KOPT-K1 (cell line): ENCODE measurements around the gene TCERG1L.
A peak's percentile ranks its signal among the peaks of the same experiment; 100 is the strongest.
"Not testable (repeated sequence)": the region's sequence is repeated elsewhere in the genome, so short reads cannot be mapped to it uniquely, and the experiment has no call there.

ENCODE experiments used
- H3K27ac ChIP-seq: fragments of 200-600 bp; sonication (generic); 2 replicates; pipeline ENCODE4 v1.5.1; 2016; ENCODE audit warnings: antibody characterized with exemption, mild to moderate bottlenecking, low read depth, low read length; ENCODE audit not compliant: poor library complexity, severe bottlenecking
- H3K36me3 ChIP-seq: fragments of 200-600 bp; sonication (generic); 2 replicates; pipeline ENCODE4 v1.5.1; 2017; ENCODE audit warnings: antibody characterized with exemption, mild to moderate bottlenecking, low read length, moderate library complexity; ENCODE audit not compliant: insufficient read depth
- H3K9me3 ChIP-seq: fragments of 200-600 bp; sonication (generic); 2 replicates; pipeline ENCODE4 v1.5.1; 2017; ENCODE audit warnings: antibody characterized with exemption, low read length, mild to moderate bottlenecking; ENCODE audit not compliant: insufficient read depth, poor library complexity, severe bottlenecking

TCERG1L gene

DNA sequence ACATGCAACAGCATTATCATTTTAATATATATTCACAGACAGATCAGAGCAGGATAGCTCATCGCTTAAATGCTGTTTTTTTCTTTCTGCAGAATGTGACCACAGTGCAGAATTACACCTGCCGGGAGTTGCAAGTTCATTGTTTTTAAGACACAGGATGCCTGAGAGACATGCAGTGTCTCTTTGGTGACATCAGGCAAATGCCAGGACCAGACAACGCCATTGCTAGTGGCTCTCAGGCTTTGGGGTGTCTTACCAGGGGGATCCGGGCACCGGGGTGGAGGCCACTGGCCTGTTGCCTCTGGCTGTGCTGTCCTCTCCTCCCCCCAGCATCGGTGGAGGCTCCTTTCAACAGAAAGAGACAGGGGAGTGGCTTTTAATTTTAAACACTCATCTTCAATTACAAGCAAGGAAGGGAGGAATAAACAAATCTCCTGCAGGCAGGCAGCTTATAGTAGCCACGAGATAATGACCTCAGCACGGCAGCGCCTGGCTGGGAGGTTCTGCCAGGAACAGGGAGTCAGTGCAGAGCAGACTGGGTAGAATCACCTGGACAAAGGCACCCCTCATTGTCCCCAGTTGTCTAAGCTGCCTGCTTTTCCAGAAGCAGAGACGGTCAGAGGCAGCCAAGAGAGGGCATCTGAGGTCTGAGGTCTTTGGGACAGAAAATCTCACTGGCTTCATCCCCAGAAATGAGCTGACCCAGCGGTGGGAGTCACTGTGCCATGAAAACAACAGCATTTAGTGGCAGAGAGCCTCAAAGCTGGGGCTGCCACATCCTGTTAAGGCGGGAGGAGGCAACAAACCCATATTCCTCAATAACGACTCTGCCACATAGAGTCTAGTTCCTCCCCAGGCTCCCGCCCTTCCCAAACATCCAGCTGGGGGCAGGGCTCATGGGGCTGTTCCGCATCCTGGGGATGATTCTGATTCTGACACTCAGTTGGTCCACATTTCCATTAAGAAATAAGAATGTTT is 148.4 kb downstream of the TCERG1L start:
- peak overlapping the region; percentile 64 for H3K27ac ChIP-seq
- no peaks in the 10 kb centered on the region for H3K9me3 ChIP-seq
- no peaks in the 10 kb centered on the region for H3K36me3 ChIP-seq

DNA sequence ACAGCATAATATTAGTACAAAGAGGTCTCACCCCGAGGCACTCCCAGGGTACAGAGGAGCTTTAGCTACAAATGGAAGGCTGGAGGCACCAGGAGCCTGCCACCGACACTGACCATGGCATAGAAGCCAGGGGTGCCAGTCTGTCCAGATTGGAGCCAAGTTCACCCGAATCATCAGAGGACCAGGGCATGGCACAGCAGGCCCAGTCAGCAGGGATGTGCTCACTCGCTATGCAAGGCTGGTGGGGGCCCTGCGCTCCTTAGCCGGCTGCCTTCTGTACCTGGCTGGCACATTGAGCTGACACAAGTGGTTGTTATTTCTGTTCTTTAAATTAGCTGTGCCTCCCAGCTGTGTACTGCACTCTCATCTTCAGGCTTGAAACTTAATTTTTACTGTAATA is 149.3 kb downstream of the TCERG1L start:
- H3K9me3 ChIP-seq: no peaks in the 10 kb centered on the region

DNA sequence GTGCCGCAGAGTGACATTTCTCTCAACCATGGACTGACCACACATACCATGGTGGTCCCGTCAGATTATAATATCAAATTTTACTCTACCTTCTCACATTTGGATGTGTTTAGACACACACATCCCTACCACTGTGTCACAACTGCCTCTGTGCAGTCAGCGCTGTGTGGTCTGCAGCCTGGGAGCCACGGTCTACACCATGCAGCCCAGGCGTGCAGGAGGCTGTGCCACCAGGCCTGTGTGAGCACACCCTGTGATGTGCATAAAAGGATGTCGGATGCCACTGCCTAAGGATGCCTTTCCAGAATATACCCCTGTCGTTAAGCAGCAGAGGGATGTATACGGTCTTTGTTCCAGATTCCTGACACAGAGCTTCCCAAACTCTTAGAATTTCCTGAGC is 150.4 kb downstream of the TCERG1L start:
- H3K9me3 ChIP-seq: no peaks in the 10 kb centered on the region
- no peak overlapping the region for H3K27ac ChIP-seq
- no peaks in the 10 kb centered on the region for H3K36me3 ChIP-seq

More for the DNA sequence above, 149.3 kb downstream of the TCERG1L start:
- H3K27ac ChIP-seq: peak overlapping the region; percentile 64
- H3K36me3 ChIP-seq: no peaks in the 10 kb centered on the region

DNA sequence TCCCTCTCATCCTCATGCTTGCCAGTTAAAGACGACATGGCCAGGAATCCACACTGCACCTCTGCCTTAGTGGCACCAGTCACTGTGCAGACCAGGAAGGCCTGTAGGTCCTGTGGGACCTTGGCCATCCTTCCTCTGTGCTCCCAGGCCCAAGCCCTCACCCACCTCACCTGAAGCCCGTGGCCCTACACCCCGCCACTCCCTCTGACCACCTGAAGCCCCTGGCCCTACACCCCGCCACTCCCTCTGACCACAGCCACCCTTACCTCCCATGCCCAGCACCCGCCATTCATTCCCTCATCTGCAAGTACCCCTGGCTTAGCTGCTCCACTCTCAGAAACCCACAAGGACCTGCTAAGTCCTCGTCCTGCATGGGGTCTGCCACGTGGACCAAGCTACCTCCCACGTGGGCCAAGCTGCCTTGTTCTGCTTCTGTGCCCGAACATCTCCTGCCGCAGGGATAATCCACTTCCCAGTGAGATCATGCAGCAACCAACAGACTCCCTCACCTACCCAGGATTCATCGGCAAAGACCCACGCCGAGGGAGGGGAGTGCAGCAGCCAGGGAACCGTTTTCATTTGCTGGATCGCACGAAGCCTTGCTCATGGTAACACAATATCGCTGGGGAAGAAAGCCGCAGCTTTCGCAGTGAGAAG is 151.2 kb downstream of the TCERG1L start:
- H3K27ac ChIP-seq: no peak overlapping the region

GRCh38 chr10:131159771-131160170 is 151.8 kb downstream of the TCERG1L start:
- H3K27ac ChIP-seq: no peak overlapping the region
- H3K9me3 ChIP-seq: no peaks in the 10 kb centered on the region
- H3K36me3 ChIP-seq: no peaks in the 10 kb centered on the region

More for the DNA sequence above, 151.2 kb downstream of the TCERG1L start:
- H3K9me3 ChIP-seq: no peaks in the 10 kb centered on the region
- no peaks in the 10 kb centered on the region for H3K36me3 ChIP-seq

DNA sequence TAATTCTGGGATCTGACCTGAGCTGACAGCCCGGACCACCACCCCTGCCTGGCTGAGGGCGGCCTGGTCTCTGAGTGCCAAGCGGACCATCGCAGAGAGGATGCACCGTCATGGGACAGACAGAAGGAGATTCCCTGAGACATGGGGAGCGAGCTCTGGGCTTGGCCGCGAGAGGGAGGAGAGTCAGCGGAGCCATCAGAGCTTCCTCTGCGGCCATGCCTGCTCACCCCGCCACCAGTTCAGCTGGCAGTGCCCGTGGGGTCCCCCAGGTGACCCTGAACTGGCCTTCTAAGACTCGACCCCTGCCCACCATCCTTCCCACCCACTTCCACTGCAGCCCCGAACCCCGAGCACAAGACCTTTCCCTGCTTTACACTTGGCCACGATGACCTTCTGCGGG is 152.8 kb downstream of the TCERG1L start:
- H3K36me3 ChIP-seq: no peaks in the 10 kb centered on the region
- H3K27ac ChIP-seq: no peak overlapping the region
- no peaks in the 10 kb centered on the region for H3K9me3 ChIP-seq

DNA sequence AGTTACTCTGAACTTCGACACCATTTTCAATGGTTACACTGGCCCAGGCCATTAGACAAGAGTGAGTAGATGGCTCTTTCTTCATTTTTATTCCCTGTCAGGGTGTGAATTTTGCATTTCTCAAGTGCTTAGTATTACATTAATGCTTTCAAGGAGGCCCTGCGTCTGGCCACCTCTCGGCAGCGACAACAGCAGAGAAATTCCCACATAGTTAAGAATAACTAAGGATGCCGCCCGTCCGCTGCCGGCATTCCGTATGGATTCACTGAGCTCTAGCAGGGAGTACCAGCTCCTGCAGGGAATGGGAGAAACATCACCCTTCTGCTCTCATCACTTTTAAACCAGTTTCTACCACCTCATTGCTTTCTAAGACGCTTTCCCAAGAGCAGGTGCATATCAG is 153.6 kb downstream of the TCERG1L start:
- Histone ChIP-seq H3K27ac (no peak overlapping the region), H3K9me3 (no peaks in the 10 kb centered on the region), H3K36me3 (no peaks in the 10 kb centered on the region)

DNA sequence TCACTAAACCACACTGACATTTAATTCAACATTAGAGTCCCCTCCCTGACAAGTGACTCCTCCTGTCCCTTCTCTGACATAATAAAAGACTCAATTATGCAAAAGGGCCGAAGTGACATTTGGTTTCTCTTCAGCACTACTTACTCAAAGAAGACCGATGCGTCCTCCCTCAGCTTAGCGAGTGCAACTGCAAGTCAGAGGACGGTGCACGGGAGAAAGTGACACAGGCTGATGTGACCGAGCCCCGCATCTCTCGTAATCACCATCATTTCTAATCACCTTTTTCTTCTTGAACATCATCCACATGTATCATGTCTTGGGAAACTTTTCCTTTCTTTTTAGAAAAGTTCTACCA is 155.7 kb downstream of the TCERG1L start:
- peaks cover 15% of the 10 kb centered on the region for H3K9me3 ChIP-seq

GRCh38 chr10:131155218-131155875 is 156.2 kb downstream of the TCERG1L start:
- Histone ChIP-seq H3K9me3 (peaks cover 18% of the 10 kb centered on the region), H3K36me3 (no peaks in the 10 kb centered on the region)

More for the DNA sequence above, 155.7 kb downstream of the TCERG1L start:
- H3K36me3 ChIP-seq: no peaks in the 10 kb centered on the region
- no peak overlapping the region for H3K27ac ChIP-seq

DNA sequence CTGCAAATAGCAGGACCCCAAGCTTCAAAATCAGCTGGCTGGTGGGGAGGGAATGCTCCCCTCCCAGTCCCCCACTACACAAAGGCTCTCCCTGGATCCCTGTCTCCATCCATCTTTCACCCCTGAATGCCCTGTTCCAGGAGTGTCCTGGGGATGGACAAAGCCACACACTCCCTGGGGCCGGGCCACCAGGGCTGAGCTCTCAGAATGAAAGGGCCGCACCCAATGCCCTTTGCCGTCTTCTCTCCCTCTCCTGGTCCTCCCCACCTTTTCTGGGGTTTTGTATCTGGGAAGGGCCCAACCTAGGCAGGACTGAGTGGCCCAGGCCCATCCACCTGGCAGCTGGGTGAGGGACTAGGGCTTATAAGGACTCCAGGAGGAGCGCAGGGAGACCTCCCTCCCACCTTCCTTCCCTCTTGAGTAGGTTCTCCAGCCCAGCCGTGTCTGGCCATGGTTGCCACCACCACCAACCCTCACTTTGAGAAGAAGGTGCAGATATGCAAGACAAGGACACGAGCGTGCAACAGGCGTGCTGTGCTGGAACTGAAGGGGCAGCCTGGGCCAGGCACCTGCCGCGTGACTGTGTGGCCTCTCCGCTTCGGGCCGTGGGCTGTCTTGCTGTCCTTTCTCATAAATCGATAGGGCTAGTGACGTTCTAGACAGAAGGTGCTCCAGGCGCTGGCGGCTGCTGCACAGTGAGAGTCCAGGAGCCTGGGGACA is 157.1 kb downstream of the TCERG1L start:
- H3K27ac ChIP-seq: no peak overlapping the region
- no peaks in the 10 kb centered on the region for H3K36me3 ChIP-seq
- H3K9me3 ChIP-seq: peaks cover 18% of the 10 kb centered on the region

More at GRCh38 chr10:131155218-131155875, 156.2 kb downstream of the TCERG1L start:
- H3K27ac ChIP-seq: no peak overlapping the region

- H3K9me3 ChIP-seq: peaks cover 18% of the 10 kb centered on the region
- not testable (repeated sequence) for H3K27ac ChIP-seq, H3K36me3 ChIP-seq
These were observed 159.1 kb downstream of the TCERG1L start for GRCh38 chr10:131152456-131152855.

DNA sequence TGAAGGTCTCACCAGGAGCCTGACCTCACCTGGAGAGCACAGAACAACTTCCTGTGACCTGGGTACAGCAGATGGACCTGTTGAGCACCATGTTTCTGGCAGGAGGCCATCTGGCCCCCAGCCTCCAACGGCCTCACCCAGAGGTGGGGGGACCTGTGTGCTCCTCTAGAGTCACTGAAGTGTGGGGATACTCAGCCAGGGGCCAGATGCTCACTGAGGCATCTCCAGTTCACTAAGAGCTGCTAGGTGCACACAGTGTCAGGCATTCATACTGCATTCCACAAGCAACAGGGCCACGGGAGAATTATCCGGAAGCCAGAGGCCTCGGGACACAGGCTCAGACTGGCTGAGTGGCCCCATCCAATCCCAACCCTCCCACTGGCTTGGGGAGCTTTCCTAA is 161.4 kb downstream of the TCERG1L start:
- Histone ChIP-seq H3K36me3 (no peaks in the 10 kb centered on the region), H3K9me3 (peaks cover 18% of the 10 kb centered on the region)

DNA sequence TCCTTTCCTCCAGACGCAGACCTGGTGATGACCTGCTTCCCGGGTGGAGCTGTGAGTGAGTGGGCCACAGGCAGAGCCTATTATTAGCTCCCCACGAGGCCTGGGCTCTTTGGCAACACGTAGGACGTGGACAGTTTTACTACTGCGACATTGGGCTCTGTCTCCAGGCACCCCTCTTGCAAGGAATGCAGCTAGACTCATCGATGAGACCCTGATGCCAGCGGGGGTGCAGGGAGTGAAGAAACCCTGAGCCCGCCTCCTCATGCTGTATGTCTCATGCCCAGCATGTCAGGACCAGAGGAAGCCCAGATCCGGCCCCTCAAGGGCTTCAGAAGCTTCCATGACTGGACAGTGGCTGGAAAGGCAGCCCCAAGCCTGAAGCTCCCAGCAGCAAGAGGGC is 161.9 kb downstream of the TCERG1L start:
- no peaks in the 10 kb centered on the region for H3K36me3 ChIP-seq
- no peak overlapping the region for H3K27ac ChIP-seq
- peaks cover 18% of the 10 kb centered on the region for H3K9me3 ChIP-seq

More for the DNA sequence above, 161.4 kb downstream of the TCERG1L start:
- no peak overlapping the region for H3K27ac ChIP-seq

DNA sequence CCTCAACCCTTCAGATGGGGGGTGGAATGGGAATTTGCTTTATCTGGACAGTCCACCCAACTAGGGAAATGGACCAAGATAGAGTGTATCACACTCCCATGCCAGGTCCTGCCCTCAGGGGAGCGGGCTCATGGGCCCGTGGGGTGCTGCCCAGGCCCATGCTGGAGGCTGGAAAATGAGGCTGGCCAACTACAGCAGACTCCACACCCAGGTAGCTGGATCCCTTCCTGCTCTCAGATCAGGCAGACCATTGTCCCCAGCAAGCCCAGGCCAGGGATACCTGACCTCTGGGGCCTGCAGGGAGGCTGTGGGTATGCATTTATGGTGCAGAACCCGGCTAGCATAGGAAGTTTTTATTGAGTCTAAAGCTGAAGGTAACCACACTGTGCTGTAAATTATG is 162.4 kb downstream of the TCERG1L start:
- H3K9me3 ChIP-seq: peaks cover 18% of the 10 kb centered on the region
- H3K36me3 ChIP-seq: no peaks in the 10 kb centered on the region
- no peak overlapping the region for H3K27ac ChIP-seq
